ENCODE results near the gene EPHA10. TPM values are rescaled to one million over a fixed set of nuclear protein-coding genes. Genes with fewer than 3 reads are reported as not detected.

The EPHA10 gene
- total and polyA plus RNA-seq, 7 donors, result 0.05 TPM; not detected in 6

DNA sequence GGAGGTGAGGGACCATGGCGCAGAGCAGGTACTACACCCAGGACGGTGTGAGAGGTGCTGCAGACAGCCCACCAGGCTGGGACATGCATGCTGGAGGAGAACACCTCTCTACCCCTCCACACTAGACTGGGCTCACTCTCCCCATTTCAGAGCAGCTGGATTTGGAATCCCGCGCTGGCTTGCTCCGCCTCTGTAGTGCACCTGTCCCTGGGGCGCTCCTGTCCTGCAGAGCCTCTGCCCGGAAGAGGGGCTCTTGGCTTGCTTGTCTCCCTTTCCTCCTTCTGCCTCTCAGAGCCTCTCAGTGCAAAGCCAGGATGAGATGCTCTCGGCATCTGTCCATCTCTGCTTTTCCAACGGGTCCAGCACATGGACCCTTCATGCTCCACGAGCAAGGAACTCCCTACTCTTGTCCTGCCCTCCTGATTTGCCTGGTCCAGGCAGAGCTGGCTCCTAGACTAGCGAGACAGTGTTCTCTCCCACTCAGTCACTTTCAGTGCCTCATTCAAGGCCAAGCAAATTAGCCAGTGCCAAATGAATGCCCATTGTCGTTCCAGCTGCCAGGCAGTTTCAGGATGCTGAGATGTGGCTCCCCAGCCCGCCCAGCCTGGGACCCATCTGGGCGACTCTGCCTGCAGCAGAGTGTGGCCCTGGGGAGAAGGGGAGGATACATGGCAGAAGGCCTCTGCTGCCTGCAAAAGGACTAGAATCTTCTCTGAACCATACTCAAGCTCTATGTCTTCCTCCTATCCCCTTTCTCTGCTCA, 38.9 kb downstream of the EPHA10 start:
- Histone ChIP-seq H3K9me3 (no peaks in the 10 kb centered on the region), H3K4me1 (no peaks in the 10 kb centered on the region), H3K27me3 (ENCODE audit: insufficient read depth in 3 of 3, low read length in 2 of 3) (peaks cover 0 to 35% (median 4%) of the 10 kb centered on the region in 3 donors), H3K4me3 (no peak overlapping the region), H3K27ac (no peak overlapping the region), H3K36me3 (ENCODE audit: insufficient read depth in 1 of 2, low read depth in 1 of 2) (no peaks in the 10 kb centered on the region)
- ATAC-seq (no peak), DNase-seq (no peak)
- intact Hi-C loops (cut with DNase I), result no loop called here
- WGBS, 3 donors, result 44 to 58% (median 54%) methylated on average over 12 to 14 of the region's 14 CpGs
- TF ChIP-seq, protein P1, sequence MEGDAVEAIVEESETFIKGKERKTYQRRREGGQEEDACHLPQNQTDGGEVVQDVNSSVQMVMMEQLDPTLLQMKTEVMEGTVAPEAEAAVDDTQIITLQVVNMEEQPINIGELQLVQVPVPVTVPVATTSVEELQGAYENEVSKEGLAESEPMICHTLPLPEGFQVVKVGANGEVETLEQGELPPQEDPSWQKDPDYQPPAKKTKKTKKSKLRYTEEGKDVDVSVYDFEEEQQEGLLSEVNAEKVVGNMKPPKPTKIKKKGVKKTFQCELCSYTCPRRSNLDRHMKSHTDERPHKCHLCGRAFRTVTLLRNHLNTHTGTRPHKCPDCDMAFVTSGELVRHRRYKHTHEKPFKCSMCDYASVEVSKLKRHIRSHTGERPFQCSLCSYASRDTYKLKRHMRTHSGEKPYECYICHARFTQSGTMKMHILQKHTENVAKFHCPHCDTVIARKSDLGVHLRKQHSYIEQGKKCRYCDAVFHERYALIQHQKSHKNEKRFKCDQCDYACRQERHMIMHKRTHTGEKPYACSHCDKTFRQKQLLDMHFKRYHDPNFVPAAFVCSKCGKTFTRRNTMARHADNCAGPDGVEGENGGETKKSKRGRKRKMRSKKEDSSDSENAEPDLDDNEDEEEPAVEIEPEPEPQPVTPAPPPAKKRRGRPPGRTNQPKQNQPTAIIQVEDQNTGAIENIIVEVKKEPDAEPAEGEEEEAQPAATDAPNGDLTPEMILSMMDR (IDR thresholded peaks at IDR 0.05), result no peak

- DNase-seq, result no peak
- WGBS, 3 donors, result 76 to 80% (median 78%) methylated on average over 6 of the region's 6 CpGs
- H3K4me1 ChIP-seq, result no peaks in the 10 kb centered on the region
- intact Hi-C loops (cut with DNase I), result no loop called here
- no peaks in the 10 kb centered on the region for H3K9me3 ChIP-seq
- no peaks in the 10 kb centered on the region for H3K36me3 ChIP-seq (ENCODE audit: insufficient read depth in 1 of 2, low read depth in 1 of 2)
- no peak for ATAC-seq
- TF ChIP-seq, protein P1 (IDR thresholded peaks at IDR 0.05), result no peak
- H3K4me3 ChIP-seq, result no peak overlapping the region
- H3K27ac ChIP-seq, result no peak overlapping the region
- peaks cover 0 to 40% (median 4%) of the 10 kb centered on the region in 3 donors for H3K27me3 ChIP-seq (ENCODE audit: insufficient read depth in 3 of 3, low read length in 2 of 3)
Measured at GRCh38 chr1:37724575-37724974, 40.3 kb downstream of the EPHA10 start.

DNA sequence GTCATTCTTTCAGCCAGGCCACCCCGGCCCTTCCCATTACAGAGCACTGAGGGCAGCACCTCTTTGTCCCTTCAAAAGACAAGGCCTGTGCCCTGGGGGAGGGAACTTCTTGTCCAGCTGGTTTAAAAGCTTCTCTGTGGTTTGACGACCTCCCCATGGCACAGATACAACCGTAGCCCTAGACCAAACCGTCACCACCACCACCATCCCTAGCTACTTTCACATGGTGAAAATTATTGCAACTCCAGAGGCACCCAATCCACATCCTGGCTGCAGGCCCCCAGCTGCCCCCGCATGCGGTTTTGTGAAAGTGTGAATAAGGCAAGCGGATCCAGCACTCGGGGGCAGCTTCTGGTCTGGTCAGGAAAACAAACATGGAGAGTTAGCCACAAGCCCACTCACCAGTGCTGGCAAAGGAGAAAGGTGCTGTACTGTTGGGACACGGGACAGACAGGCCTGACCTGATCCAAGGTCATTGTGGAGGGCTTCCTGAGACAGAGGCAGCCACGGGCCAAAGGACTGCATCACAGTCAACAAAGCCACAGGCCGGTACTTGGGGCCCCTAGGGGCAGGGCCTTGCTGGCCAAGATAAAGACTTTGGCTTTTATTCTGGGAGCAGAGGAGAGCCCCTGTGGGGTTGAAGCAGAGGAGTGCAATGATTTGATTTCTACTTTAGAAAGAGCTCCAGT, 41.4 kb downstream of the EPHA10 start:
- Histone ChIP-seq H3K36me3 (ENCODE audit: insufficient read depth in 1 of 2, low read depth in 1 of 2) (no peaks in the 10 kb centered on the region), H3K4me1 (no peaks in the 10 kb centered on the region), H3K27me3 (ENCODE audit: insufficient read depth in 3 of 3, low read length in 2 of 3) (peaks cover 0 to 33% (median 4%) of the 10 kb centered on the region in 3 donors), H3K9me3 (no peaks in the 10 kb centered on the region), H3K4me3 (no peak overlapping the region), H3K27ac (no peak overlapping the region)
- no peak for ATAC-seq
- intact Hi-C loops (cut with DNase I), result no loop called here
- no peak for DNase-seq
- TF ChIP-seq, protein P1 (IDR thresholded peaks at IDR 0.05), result no peak
- WGBS, 3 donors, result 54 to 63% (median 56%) methylated on average over 11 of the region's 11 CpGs

GRCh38 chr1:37723072-37723389, 41.9 kb downstream of the EPHA10 start:
- no peak overlapping the region for H3K27ac ChIP-seq
- intact Hi-C loops (cut with DNase I), result no loop called here
- no peaks in the 10 kb centered on the region for H3K36me3 ChIP-seq (ENCODE audit: insufficient read depth in 1 of 2, low read depth in 1 of 2)
- peaks cover 0 to 33% (median 4%) of the 10 kb centered on the region in 3 donors for H3K27me3 ChIP-seq (ENCODE audit: insufficient read depth in 3 of 3, low read length in 2 of 3)
- no peak for ATAC-seq
- TF ChIP-seq, protein P1 (IDR thresholded peaks at IDR 0.05), result no peak
- H3K4me1 ChIP-seq, result no peaks in the 10 kb centered on the region
- H3K9me3 ChIP-seq, result no peaks in the 10 kb centered on the region
- no peak overlapping the region for H3K4me3 ChIP-seq
- WGBS, 3 donors, result 84 to 93% (median 88%) methylated on average over 6 of the region's 6 CpGs
- no peak for DNase-seq

Data from psoas muscle (tissue), 8 donors.